Mesenchymal stem cell (in vitro differentiated cells and primary cell): ENCODE results near the gene SIGLEC10. TPM values are rescaled to one million over a fixed set of nuclear protein-coding genes. Genes with fewer than 3 reads are reported as not detected.
"Not testable (repeated sequence)": the region's sequence is repeated elsewhere in the genome, so short reads cannot be mapped to it uniquely, and the experiment has no call there.

Experiments
- DNase-seq: peaks from one replicate; pipeline ENCODE4 v3.0.0-alpha.2; 2013
- H2AFZ ChIP-seq: one replicate; pipeline ENCODE4 v1.6.1; 2013; ENCODE audit warnings: low read depth, mild to moderate bottlenecking, control low read depth, inconsistent platforms, low read length, moderate library complexity
- H2AK5ac ChIP-seq: 2 replicates; pipeline ENCODE4 v1.6.1; 2013; ENCODE audit warnings: low read length, moderate library complexity, mild to moderate bottlenecking, inconsistent platforms; ENCODE audit not compliant: severe bottlenecking
- H2BK120ac ChIP-seq: one replicate; pipeline ENCODE4 v1.6.1; 2013; ENCODE audit warnings: low read depth, mild to moderate bottlenecking, inconsistent platforms, low read length, moderate library complexity
- H2BK12ac ChIP-seq, 2 experiments: one replicate each; pipeline ENCODE4 v1.6.1; 2013; ENCODE audit warnings: inconsistent platforms in 2 of 2, low read length in 2 of 2, mild to moderate bottlenecking in 2 of 2, moderate library complexity in 2 of 2, control low read depth in 1 of 2
- H2BK15ac ChIP-seq: one replicate; pipeline ENCODE4 v1.6.1; 2013; ENCODE audit warnings: mild to moderate bottlenecking, low read depth, inconsistent platforms; ENCODE audit not compliant: poor library complexity, severe bottlenecking
- H2BK5ac ChIP-seq: 2 replicates; pipeline ENCODE4 v1.6.1; 2013; ENCODE audit warnings: low read depth, mild to moderate bottlenecking, low read length, control low read depth, inconsistent platforms; ENCODE audit not compliant: poor library complexity, severe bottlenecking
- H3K14ac ChIP-seq, 2 experiments: one replicate each; pipeline ENCODE4 v1.6.1; 2013; ENCODE audit warnings: inconsistent platforms in 2 of 2, low read length in 2 of 2, control low read depth in 1 of 2, mild to moderate bottlenecking in 1 of 2, moderate library complexity in 1 of 2
- H3K18ac ChIP-seq, 2 experiments: one replicate each; pipeline ENCODE4 v1.6.1; 2013; ENCODE audit warnings: inconsistent platforms in 2 of 2, low read length in 2 of 2, control low read depth in 1 of 2, low read depth in 1 of 2, mild to moderate bottlenecking in 1 of 2
- H3K23ac ChIP-seq, 2 experiments: one replicate each; pipeline ENCODE4 v1.6.1; 2013; ENCODE audit warnings: inconsistent platforms in 2 of 2, low read length in 2 of 2, mild to moderate bottlenecking in 2 of 2, moderate library complexity in 2 of 2, control low read depth in 1 of 2
- H3K27ac ChIP-seq: 2 replicates; pipeline ENCODE4 v1.5.1; 2013; ENCODE audit warnings: mild to moderate bottlenecking, moderate library complexity, low read length, control low read depth, inconsistent platforms; ENCODE audit not compliant: poor library complexity, severe bottlenecking
- H3K27me3 ChIP-seq, 2 experiments: 2 replicates each; pipeline versions ENCODE4 v1.6.1 to v1.7.0; 2013; ENCODE audit warnings: low read length in 2 of 2, mild to moderate bottlenecking in 2 of 2, moderate library complexity in 2 of 2, control low read depth in 1 of 2, inconsistent platforms in 1 of 2; ENCODE audit not compliant: control insufficient read depth in 1 of 2, insufficient read depth in 1 of 2
- H3K36me3 ChIP-seq, 2 experiments: 2 replicates each; pipeline versions ENCODE4 v1.6.1 to v1.7.0; 2013; ENCODE audit warnings: low read length in 2 of 2, control low read depth in 1 of 2, inconsistent platforms in 1 of 2, low read depth in 1 of 2, mild to moderate bottlenecking in 1 of 2; ENCODE audit not compliant: insufficient read depth in 2 of 2, control insufficient read depth in 1 of 2
- H3K4ac ChIP-seq, 2 experiments: one replicate each; pipeline ENCODE4 v1.6.1; 2013; ENCODE audit warnings: inconsistent platforms in 2 of 2, low read length in 2 of 2, mild to moderate bottlenecking in 2 of 2, moderate library complexity in 2 of 2, control low read depth in 1 of 2, low read depth in 1 of 2
- H3K4me1 ChIP-seq: 2 replicates; pipeline ENCODE4 v1.6.1; 2013; ENCODE audit warnings: low read depth, low read length, control low read depth; ENCODE audit not compliant: control insufficient read depth, insufficient read depth
- H3K4me2 ChIP-seq: 2 replicates; pipeline ENCODE4 v1.6.1; 2013; ENCODE audit warnings: low read length, mild to moderate bottlenecking, inconsistent platforms; ENCODE audit not compliant: poor library complexity, severe bottlenecking
- H3K4me3 ChIP-seq, 2 experiments: 2 replicates each; pipeline versions ENCODE4 v1.5.1 to v1.7.0; 2013; ENCODE audit warnings: low read length in 2 of 2, mild to moderate bottlenecking in 2 of 2, control low read depth in 1 of 2, low read depth in 1 of 2; ENCODE audit not compliant: insufficient read depth in 1 of 2
- H3K79me1 ChIP-seq: replicated peaks from 2 replicates; pipeline ENCODE4 v1.6.1; 2013; ENCODE audit warnings: mild to moderate bottlenecking, control low read depth, low read length, inconsistent platforms; ENCODE audit not compliant: poor library complexity, severe bottlenecking
- H3K9ac ChIP-seq: 2 replicates; pipeline ENCODE4 v1.7.0; 2013; ENCODE audit warnings: mild to moderate bottlenecking, low read length, moderate library complexity
- H3K9me3 ChIP-seq: 2 replicates; pipeline ENCODE4 v1.7.0; 2013; ENCODE audit warnings: mild to moderate bottlenecking, low read length; ENCODE audit not compliant: control insufficient read depth
- H4K8ac ChIP-seq: one replicate; pipeline ENCODE4 v1.6.1; 2013; ENCODE audit warnings: inconsistent platforms, mild to moderate bottlenecking, low read length, moderate library complexity
- H4K91ac ChIP-seq: one replicate; pipeline ENCODE4 v1.6.1; 2013; ENCODE audit warnings: mild to moderate bottlenecking, low read length, inconsistent platforms
- WGBS: methylation state at CpG from one replicate; pipeline ENCODE4 v1.1.7; 2013; ENCODE audit warnings: mixed read lengths; 5-methylcytosine and 5-hydroxymethylcytosine counted together
- polyA plus RNA-seq, 2 experiments: library from polyadenylated mRNA; stranded (reverse); fragments of 200-250 nt; gene quantifications; one replicate each; pipeline ENCODE4 v1.2.3, GENCODE V29; 2013

The SIGLEC10 gene
- polyA plus RNA-seq (2013, experiment 1 of 2) = not detected
- not detected for polyA plus RNA-seq (2013, experiment 2 of 2)

- Histone ChIP-seq H3K18ac (no peak within 1 kb of the TSS), H3K4me2 (no peak within 1 kb of the TSS), H3K4me1 (no peaks in the 10 kb centered on the region), H3K9ac (no peak within 1 kb of the TSS), H3K14ac (no peak within 1 kb of the TSS), H2BK12ac (no peak within 1 kb of the TSS), H2AFZ (no peak within 1 kb of the TSS), H4K91ac (no peak within 1 kb of the TSS), H3K27ac (no peak within 1 kb of the TSS), H3K4ac (no peak within 1 kb of the TSS), H2AK5ac (no peak within 1 kb of the TSS), H3K9me3 (no peaks in the 10 kb centered on the region), H2BK15ac (no peak within 1 kb of the TSS), H2BK120ac (no peak within 1 kb of the TSS), H3K27me3 (peaks cover 0 to 27% of the 10 kb centered on the region in 2 experiments), H3K79me1 (no peaks in the 10 kb centered on the region), H3K4me3 (no peak within 1 kb of the TSS), H4K8ac (no peak within 1 kb of the TSS), H2BK5ac (no peak within 1 kb of the TSS), H3K36me3 (no peaks in the 10 kb centered on the region), H3K23ac (no peak within 1 kb of the TSS)
- 74% methylated on average over 17 of the region's 21 CpGs for WGBS
- DNase-seq = no peak
Measured at GRCh38 chr19:51417107-51417809, at the start of gene SIGLEC10. SIGLEC10 (minus strand) TSS chr19:51417642; CDS start chr19:51417581, 61 bp downstream.

- H2BK12ac ChIP-seq = no peak overlapping the region
- H3K4ac ChIP-seq = no peak overlapping the region
- no peak overlapping the region for H3K4me3 ChIP-seq
- H3K23ac ChIP-seq = no peak overlapping the region
- H3K9ac ChIP-seq = no peak overlapping the region
- H3K4me1 ChIP-seq = no peaks in the 10 kb centered on the region
- no peak overlapping the region for H2BK5ac ChIP-seq
- DNase-seq = no peak
- H3K79me1 ChIP-seq = no peaks in the 10 kb centered on the region
- H3K27me3 ChIP-seq = peaks cover 0 to 42% of the 10 kb centered on the region in 2 experiments
- H4K8ac ChIP-seq = no peak overlapping the region
- H2AK5ac ChIP-seq = no peak overlapping the region
- no peak overlapping the region for H3K14ac ChIP-seq
- no peak overlapping the region for H4K91ac ChIP-seq
- no peak overlapping the region for H2AFZ ChIP-seq
- no peak overlapping the region for H2BK120ac ChIP-seq
- H3K18ac ChIP-seq = no peak overlapping the region
- no peak overlapping the region for H3K4me2 ChIP-seq
- no peaks in the 10 kb centered on the region for H3K9me3 ChIP-seq
- no peaks in the 10 kb centered on the region for H3K36me3 ChIP-seq
- no peak overlapping the region for H2BK15ac ChIP-seq
- no peak overlapping the region for H3K27ac ChIP-seq
- 24% methylated on average over 2 of the region's 3 CpGs for WGBS
Measured at GRCh38 chr19:51466723-51467122, 49.3 kb upstream of the SIGLEC10 start.

DNA sequence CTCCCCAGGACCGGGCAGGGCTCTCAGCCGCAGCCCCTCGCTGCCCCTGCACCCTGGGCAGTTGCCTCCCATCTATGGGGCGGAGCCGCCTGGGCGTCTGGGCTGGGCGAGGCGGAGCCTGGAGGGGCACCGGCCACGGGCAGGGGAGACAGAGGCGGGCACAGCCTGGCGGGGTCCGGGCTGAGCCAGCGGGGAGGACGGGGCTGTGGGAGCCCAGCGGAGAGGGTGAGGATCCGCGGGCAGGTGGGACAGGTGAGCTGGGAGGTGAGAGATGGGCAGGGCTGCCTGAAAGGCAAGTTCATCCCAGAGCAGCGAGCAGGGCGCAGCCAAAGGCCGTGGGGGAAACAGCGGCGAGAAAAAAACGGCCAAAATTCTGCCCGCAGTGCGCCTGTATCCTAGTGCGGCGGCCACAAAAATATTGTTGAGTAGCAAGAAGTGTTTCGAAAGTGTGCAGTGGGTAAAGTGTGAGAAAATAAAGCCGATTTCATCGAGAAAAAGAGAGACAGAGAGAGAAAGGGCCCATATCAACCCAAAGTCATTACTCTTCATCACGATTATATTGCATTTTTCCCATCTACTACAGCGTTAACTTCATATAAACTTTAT lies 46.6 kb upstream of the SIGLEC10 start:
- H3K27me3 ChIP-seq = peaks cover 0 to 49% of the 10 kb centered on the region in 2 experiments
- H2BK12ac ChIP-seq, H3K23ac ChIP-seq, H2AFZ ChIP-seq, H3K4me1 ChIP-seq, H3K18ac ChIP-seq, H3K27ac ChIP-seq, H2BK5ac ChIP-seq, DNase-seq, H3K9ac ChIP-seq, H3K79me1 ChIP-seq, H2AK5ac ChIP-seq, H3K4ac ChIP-seq, H4K8ac ChIP-seq, H3K4me2 ChIP-seq, H2BK120ac ChIP-seq, H4K91ac ChIP-seq, H3K4me3 ChIP-seq, H3K36me3 ChIP-seq, H2BK15ac ChIP-seq, H3K9me3 ChIP-seq, H3K14ac ChIP-seq: not testable (repeated sequence)
- 71% methylated on average over 5 of the region's 33 CpGs for WGBS

DNA sequence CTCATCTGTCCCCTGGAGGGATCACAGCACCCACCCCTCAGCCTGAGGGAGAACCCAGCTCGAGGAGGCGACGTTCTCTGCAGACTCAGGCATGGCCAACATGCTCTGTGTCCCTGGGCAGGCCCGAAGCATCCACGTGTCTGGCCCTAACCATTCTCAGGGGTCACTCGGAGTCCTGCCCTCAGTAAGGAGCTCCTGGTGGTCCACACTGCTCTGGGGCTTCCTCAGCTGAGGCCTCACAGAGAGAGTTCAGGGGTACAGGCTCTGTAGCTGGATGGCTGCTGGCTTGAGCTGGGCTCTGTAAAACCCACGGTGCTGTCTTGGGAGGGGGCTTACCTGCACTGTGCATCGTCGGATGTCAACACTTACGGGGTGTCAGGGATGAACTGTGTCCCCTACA lies 45.2 kb upstream of the SIGLEC10 start:
- H3K23ac ChIP-seq = no peak overlapping the region
- H2BK120ac ChIP-seq = no peak overlapping the region

More for the DNA sequence above, 45.2 kb upstream of the SIGLEC10 start:
- no peak overlapping the region for H2BK5ac ChIP-seq
- H3K9ac ChIP-seq = no peak overlapping the region
- H2AK5ac ChIP-seq = no peak overlapping the region
- peaks cover 0 to 47% of the 10 kb centered on the region in 2 experiments for H3K27me3 ChIP-seq
- no peaks in the 10 kb centered on the region for H3K79me1 ChIP-seq
- no peak for DNase-seq
- H2BK12ac ChIP-seq = no peak overlapping the region
- WGBS = 64% methylated on average over 9 of the region's 10 CpGs
- no peaks in the 10 kb centered on the region for H3K36me3 ChIP-seq
- no peak overlapping the region for H4K8ac ChIP-seq
- no peak overlapping the region for H3K27ac ChIP-seq
- H2AFZ ChIP-seq = no peak overlapping the region
- no peak overlapping the region for H3K14ac ChIP-seq
- H2BK15ac ChIP-seq = no peak overlapping the region
- no peak overlapping the region for H3K4me3 ChIP-seq
- no peak overlapping the region for H3K4me2 ChIP-seq
- H4K91ac ChIP-seq = no peak overlapping the region
- no peak overlapping the region for H3K18ac ChIP-seq
- H3K4ac ChIP-seq = no peak overlapping the region
- H3K9me3 ChIP-seq = no peaks in the 10 kb centered on the region
- H3K4me1 ChIP-seq = no peaks in the 10 kb centered on the region
